GM21423 (cell line): ENCODE results near the gene CDH23.

ENCODE experiments used
- ATAC-seq: cut with Tn5 transposase; IDR thresholded peaks from one replicate; pipeline ENCODE4 v1.9.1; 2021; ENCODE audit warnings: mild to moderate bottlenecking, moderate library complexity; ENCODE audit not compliant: unreplicated experiment

CDH23 gene

GRCh38 chr10:71695502-71696476, 299.1 kb downstream of the CDH23 start:
- no peak for ATAC-seq

DNA sequence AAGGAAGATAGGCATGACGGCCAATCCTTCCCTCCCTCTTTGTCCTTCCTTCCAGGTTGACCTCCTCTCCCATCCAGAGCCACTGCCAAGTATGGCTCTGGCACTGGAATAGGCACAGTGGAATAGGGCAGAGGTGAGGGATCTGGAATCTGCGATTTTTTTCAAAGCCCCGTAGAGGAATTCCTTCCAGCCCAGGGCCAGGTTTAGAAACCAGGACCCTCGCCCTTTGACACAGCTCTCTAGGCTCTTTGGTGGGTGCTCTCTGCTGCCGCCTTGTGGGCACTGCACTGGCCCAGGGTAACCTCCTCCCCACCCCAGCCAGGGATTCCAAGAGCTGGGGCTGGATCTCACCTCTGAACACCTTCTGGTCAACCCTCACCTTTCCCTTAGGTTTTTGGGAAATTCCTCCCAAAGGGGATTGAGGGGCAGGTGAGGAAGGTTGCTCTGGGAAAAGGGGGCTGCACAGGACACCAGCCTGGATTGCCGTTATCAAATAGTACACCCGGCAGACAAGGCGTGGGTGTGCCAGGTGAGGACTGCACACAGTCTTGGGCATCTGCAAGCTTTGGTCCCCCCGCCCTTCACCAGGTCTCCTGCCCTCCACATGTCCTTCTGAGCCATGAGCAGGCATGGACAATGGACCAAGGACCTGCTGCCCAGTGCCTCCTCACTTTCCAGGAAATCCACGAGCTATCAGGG, 300.1 kb downstream of the CDH23 start:
- ATAC-seq, result no peak

GRCh38 chr10:71697938-71698709, 301.4 kb downstream of the CDH23 start:
- no peak for ATAC-seq

DNA sequence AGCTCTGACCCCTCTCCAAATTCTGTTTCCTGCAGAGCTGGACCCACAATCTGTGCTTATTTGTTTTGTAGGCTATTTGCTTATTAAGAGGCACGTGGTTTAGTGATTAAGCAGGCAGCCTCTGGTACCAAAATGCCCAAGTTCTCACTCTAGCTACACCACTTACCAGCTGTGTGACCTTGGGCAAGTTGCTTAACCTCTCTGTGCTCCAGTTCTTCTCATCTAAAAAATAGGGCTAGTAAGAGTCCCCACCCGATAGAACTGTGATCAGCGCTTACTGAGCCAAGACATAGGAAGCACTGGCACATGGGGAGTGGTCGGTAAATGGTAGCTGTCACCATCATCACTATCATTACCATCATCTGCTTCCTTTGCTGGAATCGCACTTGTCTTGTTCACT, 302.0 kb downstream of the CDH23 start:
- ATAC-seq, result no peak

- no peak for ATAC-seq
These were observed 304.1 kb downstream of the CDH23 start for GRCh38 chr10:71700731-71701368.

DNA sequence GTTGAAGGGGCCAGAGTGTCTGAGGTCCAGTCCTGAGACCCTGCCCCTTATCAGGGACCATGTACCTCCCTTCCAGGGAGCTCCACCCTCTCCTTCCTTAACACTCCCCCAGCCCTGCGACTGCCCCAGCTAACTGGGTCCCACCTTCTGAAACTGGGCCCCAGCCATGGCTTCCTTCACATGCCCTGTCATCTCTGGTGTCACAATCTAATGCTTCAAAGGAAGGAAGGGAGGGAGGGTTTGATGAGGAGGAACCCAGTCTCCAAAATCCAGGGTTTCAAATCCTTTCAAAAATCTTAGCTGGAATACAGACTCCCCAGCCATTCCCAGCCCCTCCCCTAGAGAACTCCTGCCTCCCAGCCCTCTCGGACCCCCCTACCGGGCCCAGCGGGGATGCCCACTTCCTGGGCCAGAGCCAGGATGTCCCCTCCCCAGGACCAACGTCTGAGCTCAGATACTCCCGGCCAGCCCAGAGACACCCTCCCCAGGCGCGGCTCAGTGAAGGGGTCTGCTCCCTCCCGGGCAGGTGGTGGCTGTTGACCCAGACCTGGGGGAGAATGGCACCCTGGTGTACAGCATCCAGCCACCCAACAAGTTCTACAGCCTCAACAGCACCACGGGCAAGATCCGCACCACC, 304.9 kb downstream of the CDH23 start:
- no peak for ATAC-seq

DNA sequence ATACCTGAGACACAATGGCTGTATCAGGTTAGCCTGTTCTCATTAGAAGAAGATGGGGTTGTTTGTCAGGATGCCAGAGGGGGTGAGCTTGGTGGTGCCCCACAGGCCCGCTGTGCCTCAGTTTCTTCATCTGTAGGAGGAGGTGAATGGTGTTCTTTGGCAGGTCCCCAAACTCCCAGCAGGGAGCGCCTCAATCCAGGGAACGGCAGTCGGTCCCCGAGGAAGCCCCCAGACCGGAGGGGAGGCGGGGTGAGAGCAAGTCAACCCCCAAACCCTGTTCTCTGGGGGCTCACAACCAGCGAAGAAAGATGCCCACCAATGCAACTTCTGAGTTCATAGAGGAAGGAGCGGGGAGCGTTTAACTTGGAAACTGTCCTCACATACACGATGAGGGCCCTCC, 306.9 kb downstream of the CDH23 start:
- ATAC-seq, result no peak

GRCh38 chr10:71704816-71705215, 308.1 kb downstream of the CDH23 start:
- no peak for ATAC-seq

DNA sequence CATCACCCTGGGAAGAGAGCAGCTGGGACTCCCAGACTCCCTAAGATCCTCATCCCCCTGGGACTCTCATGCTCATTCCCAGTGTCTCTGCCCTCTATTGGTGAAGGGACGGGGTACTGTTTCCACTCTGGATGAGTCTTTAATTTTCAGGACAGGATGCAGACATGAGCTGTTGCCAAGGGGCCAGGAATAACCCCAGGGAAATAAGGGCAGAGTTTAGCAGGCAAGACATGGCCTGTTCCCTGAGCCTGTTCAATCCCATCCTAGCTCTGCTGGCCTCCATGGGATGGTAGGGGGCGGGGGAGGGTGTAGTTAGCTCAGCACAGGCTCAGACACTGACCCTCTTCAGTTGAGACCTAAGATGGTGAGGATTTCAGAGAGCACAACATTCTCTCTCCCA, 308.9 kb downstream of the CDH23 start:
- no peak for ATAC-seq

GRCh38 chr10:71706216-71707121, 309.7 kb downstream of the CDH23 start:
- ATAC-seq, result no peak

GRCh38 chr10:71707240-71707789, 310.6 kb downstream of the CDH23 start:
- ATAC-seq, result no peak

- ATAC-seq, result no peak
These were observed 311.6 kb downstream of the CDH23 start for GRCh38 chr10:71708301-71708703.

DNA sequence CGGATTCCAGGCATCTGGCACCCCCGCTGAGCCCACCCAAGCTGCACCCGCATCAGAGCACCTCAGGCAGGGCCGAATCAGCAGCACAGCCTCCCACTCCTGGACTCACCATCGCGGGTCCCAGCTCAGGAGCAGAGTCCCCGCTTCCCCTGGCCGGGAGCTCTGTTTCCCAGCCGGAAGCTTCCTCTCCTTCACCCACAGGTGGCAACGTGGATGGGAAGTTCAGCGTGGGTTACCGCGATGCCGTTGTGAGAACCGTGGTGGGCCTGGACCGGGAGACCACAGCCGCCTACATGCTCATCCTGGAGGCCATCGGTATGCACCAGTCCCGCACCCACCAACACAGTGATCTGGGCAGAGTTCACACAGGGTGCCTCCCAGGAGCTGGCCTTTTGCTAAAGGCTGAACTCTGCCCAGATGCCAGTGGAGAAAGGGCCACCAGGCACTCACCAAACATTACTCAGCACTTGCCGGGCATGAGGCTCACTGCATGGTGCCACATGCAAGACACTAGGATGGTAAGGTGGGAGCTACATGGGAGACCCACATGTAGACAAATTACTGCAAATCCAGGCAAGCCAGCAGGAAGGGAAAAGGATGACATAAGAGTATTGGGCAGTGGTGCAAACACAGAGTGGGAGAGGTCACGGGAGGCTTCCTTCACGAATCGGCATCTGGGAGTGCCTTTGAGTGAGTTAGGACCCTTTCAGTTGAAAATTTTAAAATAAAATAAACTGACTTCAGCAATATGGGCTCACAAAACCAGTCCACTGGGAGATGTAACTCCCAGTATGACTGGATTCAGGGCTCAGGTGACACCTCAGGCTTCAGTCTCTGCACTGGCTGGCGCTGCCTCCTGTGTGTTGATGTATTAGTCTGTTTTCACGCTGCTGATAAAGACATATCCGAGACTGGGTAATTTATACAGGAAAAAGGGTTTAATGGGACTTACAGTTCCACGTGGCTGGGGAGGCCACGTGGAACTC, 312.5 kb downstream of the CDH23 start:
- no peak for ATAC-seq

GRCh38 chr10:71710519-71710918, 313.8 kb downstream of the CDH23 start:
- no peak for ATAC-seq

- ATAC-seq, result no peak
These were observed 314.4 kb downstream of the CDH23 start for GRCh38 chr10:71711052-71711623.

DNA sequence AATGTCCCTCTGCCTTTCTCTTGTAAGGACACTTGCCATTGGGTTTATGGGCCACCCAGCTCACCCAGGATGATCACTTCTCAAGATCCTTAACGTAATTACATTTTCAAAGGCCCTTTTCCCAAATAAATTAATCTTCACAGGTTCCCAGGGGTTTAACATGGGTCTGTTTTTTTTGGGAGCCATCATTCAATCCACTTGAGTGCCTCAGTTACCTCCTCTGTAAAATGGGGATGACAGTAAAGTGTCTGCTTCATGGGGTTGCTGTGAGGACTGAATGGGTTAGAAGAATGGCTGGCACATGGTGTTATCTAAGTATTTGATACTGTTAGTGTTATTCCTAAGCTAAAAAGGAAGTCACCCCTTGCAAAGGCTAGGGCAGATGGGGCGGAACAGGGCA, 315.4 kb downstream of the CDH23 start:
- ATAC-seq, result no peak

GRCh38 chr10:71712572-71713134, 315.9 kb downstream of the CDH23 start:
- no peak for ATAC-seq
